HG03439 (cell line): ENCODE measurements around the gene MIB2.
A peak's percentile ranks its signal among the peaks of the same experiment; 100 is the strongest.
"Not testable (repeated sequence)": the region's sequence is repeated elsewhere in the genome, so short reads cannot be mapped to it uniquely, and the experiment has no call there.

Experiments
- ATAC-seq: cut with Tn5 transposase; IDR thresholded peaks from one replicate; pipeline ENCODE4 v1.9.1; 2021; ENCODE audit warnings: mild to moderate bottlenecking, moderate library complexity; ENCODE audit not compliant: unreplicated experiment

MIB2 gene

GRCh38 chr1:1626207-1627141 lies 11.2 kb downstream of the MIB2 start:
- ATAC-seq: no peak

- no peak for ATAC-seq
Observed at GRCh38 chr1:1627261-1627828, 12.0 kb downstream of the MIB2 start.

- ATAC-seq: no peak
Observed at GRCh38 chr1:1627829-1628753, 12.8 kb downstream of the MIB2 start.

- no peak for ATAC-seq
Observed at GRCh38 chr1:1628754-1629429, 13.6 kb downstream of the MIB2 start.

GRCh38 chr1:1629430-1630190 lies 14.3 kb downstream of the MIB2 start:
- no peak for ATAC-seq

- peak; percentile 59 for ATAC-seq
Observed at GRCh38 chr1:1630191-1630964, 15.1 kb downstream of the MIB2 start.

- no peak for ATAC-seq
Observed at GRCh38 chr1:1630965-1631781, 15.9 kb downstream of the MIB2 start.

- no peak for ATAC-seq
Observed at GRCh38 chr1:1631782-1632420, 16.6 kb downstream of the MIB2 start, which contains the start of gene MMP23B. Gene MMP23B (plus strand): TSS chr1:1632173. CDS start chr1:1632219, 46 bp downstream.

- ATAC-seq: not testable (repeated sequence)
Observed at GRCh38 chr1:1633409-1633808, 18.1 kb downstream of the MIB2 start.

- not testable (repeated sequence) for ATAC-seq
Observed at GRCh38 chr1:1634613-1635012, 19.3 kb downstream of the MIB2 start.

- not testable (repeated sequence) for ATAC-seq
Observed at GRCh38 chr1:1636621-1637478, 21.6 kb downstream of the MIB2 start.

GRCh38 chr1:1637479-1637875 lies 22.2 kb downstream of the MIB2 start:
- not testable (repeated sequence) for ATAC-seq

- not testable (repeated sequence) for ATAC-seq
Observed at GRCh38 chr1:1638528-1638927, 23.2 kb downstream of the MIB2 start.

GRCh38 chr1:1639368-1639767 lies 24.1 kb downstream of the MIB2 start:
- not testable (repeated sequence) for ATAC-seq

GRCh38 chr1:1640081-1640480 lies 24.8 kb downstream of the MIB2 start:
- not testable (repeated sequence) for ATAC-seq

GRCh38 chr1:1640711-1641461 lies 25.6 kb downstream of the MIB2 start:
- ATAC-seq: not testable (repeated sequence)
